SW 1271 (cell line): ENCODE data around the gene RUBCN.
"Not testable (repeated sequence)": the region's sequence is repeated elsewhere in the genome, so short reads cannot be mapped to it uniquely, and the experiment has no call there.

Experiments
- DNase-seq, 2 experiments: peaks; one replicate each; lab custom pipeline; 2025; lab: John Stamatoyannopoulos, UW

The RUBCN gene

DNA sequence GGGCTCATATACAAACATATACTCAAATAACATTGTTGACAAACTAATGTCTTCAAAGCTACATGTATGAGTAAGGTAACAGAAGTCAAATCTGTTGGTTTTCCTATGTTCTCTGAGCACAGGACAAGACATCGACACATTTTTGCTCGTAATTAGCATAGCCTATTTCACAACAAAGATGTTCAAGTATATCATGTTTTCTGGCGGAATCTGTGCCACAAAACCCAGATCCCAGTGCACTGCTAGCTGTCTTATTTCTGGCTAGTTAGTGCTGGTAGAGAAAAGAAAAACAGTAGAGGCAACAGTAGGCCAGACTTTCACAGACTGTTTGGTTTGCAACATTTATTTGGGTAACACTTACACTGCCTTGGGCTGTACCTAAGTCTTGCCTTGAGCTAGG, 51.2 kb downstream of the RUBCN start:
- DNase-seq = no peak

DNA sequence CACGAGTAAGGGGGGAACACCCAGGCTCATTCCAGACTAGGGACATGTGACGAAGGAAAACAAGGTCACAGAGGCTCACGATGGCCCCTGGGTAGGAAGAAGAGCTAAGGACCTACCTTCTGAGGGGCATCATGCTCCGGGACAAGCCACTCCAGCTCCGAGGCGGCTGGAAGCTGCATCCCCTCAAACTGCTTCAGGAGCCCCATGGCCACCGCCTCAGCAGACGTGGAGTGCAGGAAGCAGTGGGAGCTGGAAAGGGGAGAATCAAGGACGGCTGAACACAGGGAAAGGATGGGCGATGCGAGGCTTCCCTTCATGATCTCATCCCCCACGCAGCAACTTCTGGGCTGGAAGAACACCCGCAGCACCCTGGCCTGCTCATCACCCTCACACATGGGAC, 53.5 kb downstream of the RUBCN start:
- no peak for DNase-seq

DNA sequence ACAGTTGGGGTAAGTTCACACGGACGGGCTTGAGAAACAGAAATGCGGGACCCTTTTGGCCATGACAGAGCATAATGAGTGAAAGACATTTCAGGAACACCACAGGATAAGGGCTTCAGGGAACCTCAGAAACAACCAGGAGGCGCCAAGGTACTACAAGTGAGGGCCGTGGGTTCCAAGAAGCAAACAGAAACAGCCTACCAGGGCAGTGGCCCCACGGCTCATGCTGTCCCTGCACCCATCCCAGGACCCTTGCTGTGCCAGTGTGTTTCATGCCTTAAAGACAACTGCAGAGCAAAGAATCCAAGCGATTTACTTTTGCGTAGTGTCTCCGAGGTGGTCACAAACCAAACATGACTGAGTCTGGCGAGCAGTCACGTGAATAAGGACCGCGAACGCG, 54.0 kb downstream of the RUBCN start:
- no peak for DNase-seq

DNA sequence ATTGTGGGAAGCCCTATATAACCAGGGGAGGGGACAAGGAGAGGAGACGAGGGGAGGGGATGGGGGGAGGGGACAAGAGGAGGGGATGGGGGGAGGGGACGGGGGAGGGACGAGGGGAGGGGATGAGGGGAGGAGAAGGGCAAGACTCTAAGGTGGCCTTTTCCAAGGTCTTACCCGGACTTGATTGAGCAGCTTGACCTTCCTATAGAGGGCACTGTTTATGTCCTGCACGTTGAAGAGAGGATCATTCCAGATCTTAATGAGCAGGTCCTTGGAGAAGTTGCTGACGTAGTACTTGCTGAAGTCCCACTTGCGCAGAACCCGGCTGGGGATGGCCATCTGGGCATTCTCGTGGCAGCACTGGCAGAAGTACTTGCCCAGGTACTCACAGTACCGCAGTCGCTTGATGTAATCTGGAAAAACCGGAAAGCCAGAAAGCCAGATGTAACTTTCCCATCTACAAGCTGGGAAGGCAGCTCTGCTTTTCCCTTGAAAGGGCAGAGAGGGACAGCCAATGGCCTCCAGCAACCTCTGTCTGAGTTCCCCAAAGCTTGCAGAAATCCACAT, 55.7 kb downstream of the RUBCN start:
- DNase-seq = no peak

DNA sequence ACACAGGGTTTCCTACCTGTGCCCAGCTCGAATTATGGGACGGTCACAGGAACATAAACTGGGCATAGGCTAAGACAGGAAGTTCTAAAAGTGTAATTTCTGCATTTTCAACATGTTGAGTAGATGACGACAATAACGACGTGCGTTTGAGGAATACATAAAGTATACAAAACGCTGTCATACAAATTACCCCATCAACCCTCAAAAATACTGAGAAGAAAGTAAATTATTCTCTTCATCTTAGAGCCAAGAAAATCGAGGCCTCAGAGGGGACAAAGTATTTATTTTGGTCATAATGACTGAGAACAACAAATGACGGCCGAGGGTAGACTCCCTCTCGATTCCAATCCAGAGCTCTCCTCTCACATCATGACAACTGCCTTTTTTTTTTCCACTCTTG, 60.8 kb downstream of the RUBCN start:
- DNase-seq = no peak

DNA sequence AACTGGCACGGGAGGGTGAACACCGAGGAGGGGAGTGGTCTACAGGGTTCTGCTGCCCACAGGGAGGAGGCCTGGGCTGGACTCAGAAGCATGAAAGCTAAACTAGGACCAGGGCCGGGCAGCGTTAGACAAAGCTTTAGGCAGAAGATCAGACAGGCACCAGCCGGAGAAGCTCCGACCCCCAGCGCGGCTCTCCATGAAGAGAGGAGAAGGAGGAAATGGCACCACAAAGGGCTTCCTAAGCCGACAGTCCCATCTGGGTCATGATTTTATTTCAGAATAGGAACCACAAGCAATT, 61.2 kb downstream of the RUBCN start:
- DNase-seq = no peak

DNA sequence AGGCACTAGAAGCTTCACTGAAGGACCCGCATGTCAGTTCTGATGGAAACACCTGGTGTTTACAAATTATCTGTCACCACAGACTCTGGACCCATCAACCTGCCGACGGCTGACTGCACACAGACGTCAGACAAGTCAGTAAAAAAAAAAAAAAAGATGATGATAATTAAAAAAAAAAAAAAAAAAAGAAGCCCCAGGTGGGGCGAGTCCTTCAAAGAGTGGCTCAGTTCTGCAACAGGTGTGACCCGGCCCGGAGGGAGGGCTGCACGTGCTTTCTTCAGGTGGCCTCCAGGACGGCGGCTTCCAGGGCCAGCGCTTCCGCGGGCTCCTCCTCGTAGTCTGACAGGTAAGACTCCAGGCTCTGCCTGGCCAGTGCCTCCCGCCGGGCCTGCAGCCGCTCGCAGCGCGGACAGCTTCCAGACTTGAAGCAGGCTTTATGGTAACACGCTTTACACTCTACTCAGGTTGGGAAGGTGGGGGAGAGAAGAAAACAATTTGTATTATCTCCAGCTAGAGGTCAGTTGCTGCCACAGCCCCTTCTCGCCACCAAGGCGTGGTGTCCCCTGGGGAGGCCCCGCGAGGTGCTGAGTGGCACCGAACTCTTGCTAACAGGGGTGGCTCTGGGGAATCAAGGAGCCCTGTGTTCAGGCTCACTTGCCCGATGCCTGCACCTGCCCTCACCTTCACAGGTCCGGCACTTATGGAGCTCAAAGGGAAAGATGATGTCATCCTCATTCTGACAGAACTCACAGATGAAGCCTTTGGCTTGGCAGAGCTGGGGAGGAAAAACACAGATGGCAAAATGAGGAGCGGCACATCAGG, 61.8 kb downstream of the RUBCN start:
- DNase-seq = no peak

DNA sequence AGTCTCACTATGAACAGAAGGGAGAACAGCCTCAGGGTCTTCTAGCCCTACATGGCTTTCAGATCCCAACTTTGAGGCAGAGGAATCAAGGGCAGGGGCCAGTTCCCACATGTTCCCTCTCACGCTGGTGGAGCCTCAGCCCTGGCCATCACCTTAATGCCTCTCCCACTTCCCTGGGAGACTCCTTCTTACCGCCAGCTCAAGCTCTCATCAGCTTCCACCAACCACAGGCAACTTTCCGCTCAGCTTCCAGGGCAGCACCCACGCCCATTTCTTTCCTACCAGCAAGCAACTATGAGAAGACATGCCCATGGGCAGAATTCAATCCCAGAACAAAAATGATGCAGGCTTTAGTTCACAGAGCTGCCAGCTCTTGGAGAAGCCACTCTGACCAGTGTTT, 63.5 kb downstream of the RUBCN start:
- DNase-seq = no peak

DNA sequence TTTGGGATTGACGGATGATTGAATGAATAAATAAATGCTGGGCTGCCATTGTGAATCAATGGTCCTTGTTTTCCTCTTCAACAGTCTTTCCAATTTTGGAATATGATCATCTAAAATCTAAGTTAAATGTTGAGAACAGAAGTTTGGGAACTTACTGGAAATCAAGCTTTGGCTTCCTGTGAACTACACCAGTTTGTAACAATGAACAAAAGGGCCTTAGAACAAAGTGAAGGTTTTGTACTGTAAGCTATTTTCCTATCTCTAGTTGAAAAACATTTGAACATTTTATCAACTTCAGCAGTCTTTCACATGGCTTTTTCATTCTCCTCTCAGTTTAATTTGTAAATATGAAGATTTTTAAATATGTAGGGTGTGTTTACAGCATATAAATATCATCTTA, 66.3 kb downstream of the RUBCN start:
- no peak for DNase-seq

DNA sequence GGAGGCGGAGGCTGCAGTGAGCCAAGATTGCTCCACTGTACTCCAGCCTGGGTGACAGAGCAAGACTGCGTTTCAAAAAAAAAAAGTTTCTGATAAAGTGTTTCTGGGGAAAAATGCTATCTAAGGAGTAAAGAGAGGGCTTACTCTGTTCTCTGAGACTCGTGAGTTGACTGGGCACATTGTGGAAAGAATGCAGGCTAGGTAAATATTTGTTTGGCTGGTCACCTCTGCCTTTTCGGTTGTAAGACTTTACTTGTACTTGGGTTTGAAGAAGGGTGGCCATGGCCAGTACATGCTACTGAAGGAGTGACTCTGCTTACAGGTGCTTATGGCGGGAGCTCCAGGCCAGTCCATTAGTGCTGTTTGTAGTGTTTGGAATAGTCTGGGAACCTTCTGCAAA, 68.7 kb downstream of the RUBCN start:
- no peak for DNase-seq

DNA sequence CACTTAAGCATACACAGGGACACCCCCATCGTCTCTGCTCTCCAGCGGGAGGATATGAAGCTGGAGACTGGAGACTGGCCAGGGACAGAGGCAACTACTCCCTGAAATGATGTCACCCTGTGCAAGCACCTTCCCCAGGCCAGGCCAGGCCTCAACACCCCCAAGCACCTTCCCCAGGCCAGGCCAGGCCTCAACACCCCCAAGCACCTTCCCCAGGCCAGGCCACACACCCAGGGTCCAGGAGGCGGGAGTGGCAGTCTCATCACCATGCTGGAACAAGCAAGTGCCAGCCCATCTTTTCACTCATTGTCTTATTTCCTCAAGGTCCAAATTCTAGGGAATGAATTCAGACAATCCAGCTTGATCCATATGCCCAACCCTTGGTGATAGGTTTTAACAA, 69.4 kb downstream of the RUBCN start:
- not testable (repeated sequence) for DNase-seq

DNA sequence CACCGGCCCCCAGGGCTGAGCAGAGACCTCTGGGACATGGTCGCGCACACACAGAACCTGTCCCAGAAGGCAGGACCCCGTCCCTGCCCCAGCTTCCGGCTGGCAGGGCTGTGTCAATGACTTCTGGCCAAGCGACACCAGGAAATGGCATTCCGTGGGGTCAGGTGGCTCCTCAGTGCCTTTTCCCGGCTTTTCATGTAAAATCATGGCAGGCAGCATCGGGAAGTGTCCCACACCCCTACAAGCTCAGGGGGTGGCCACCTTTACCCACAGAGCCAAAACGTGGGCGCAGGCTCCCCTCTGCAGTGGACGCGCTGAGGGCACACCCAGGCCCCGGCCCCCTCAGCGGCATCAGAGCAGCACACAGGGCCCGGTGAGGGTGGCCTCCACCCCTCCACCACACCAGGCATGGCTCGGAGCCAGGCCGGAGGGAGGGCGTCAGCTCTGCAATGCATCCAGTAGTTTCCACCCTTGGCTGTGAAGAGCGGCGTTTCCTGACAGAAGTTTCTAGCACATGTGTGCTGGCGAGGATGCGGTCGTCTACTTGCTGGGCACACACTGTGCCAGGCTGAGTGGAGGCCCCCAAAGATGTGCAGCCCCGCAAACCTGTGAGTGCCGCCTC, 70.4 kb downstream of the RUBCN start:
- not testable (repeated sequence) for DNase-seq

DNA sequence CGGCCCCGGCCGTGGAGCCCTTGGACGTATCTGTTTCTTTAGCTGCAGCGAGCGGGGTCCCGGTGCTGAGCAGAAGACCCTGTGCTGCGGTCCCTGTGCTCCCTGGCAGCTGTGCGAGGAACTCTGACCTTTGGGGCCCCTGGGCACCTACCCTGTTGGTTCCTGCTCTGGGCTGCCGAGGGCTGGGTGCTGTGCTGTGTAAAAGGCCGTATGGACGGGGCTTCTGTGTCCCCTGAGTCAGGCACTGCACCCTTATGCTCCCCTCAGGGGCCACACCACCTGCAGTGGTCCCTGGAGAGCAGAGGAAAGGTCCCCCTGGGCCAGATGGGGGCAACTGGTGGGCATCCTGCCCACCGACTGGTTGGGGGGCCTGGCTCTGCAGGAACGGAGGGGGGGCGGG, 71.2 kb downstream of the RUBCN start:
- not testable (repeated sequence) for DNase-seq

DNA sequence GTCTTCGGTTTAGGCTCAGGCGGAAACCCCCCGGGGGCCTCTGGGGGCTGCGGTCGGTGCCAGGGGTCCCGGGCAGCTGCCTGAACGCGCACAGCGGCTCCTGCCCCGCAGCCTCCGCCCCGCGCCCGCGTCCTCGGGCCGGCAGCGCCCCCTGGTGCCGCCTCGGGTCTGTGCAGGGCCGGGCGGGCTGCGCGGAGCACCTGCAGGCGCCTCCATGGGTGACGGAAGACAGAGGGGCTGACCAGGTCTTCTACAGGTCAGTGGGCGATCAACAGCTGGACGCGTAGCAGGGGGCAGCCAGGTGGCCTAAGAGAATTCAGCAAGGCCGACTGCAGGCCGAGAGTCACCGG, 71.6 kb downstream of the RUBCN start:
- not testable (repeated sequence) for DNase-seq

DNA sequence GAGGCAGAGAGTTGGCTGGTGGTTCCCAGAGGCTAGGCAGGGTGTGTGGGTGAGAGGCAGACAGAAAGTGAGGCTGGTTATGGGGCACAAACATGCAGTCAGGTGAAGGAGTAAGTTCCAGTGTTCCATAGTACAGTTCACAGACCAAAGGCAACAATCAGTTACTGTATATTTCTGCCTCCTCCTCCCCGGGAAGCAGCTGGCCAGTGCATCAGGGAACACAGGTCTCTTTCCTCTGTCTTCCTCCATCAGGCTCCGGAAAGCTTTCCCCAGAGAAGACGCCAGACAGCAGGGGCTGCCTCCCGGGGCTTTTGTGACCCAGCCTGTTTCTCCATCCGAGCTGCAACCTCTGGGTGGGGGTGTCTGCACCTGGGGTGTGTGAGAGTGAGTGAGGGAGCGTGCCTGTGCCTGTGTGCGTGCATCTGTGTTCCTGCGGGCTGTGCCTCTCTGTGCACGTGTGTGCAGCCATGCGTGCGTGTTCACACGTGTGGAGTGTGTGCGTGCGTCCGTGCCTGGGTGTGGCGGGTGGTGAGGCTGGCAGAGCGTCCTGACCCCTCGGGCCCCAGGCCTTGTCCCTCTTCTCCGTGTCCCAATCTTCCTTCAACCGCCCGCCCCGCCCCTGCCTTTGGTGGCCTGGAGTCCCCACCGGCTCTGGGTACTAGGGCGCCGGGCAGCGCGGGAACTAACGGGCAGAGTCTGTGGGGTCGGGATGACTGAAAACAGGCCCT, 72.1 kb downstream of the RUBCN start:
- DNase-seq = not testable (repeated sequence)

DNA sequence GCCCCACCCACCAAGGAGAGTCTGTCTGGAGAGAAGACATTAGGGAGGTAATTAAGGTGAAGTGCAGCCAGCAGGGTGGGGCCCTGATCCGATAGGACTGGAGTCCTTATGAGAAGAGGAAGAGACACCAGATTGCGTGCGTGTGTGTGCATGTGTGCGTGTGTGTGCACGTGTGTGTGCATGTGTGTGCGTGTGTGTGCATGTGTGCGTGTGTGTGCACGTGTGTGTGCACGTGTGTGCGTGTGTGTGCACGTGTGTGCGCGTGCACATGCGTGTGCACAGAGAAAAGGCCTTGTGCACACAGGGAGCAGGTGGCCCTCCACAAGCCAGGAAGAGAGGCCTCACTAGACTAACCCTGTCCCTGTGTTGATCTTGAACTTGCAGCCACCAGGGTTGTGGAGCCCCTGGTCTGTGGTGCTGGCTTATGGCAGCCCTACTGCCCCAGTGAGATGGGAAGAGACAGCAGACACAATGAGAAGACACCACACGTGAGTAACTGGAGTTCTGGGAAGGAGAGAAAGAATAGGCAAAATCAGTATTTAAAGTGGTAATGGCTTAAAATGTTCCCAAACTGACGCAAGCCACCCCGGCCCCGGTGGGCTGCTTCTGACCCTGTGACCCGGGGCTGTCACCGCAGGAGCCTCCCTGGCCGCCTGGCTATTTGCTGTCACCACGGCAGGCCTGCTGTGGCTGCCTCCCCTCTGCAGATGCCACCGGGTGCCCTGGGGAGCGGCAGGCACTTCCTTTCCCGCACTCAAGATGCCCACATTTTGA, 73.2 kb downstream of the RUBCN start:
- not testable (repeated sequence) for DNase-seq

DNA sequence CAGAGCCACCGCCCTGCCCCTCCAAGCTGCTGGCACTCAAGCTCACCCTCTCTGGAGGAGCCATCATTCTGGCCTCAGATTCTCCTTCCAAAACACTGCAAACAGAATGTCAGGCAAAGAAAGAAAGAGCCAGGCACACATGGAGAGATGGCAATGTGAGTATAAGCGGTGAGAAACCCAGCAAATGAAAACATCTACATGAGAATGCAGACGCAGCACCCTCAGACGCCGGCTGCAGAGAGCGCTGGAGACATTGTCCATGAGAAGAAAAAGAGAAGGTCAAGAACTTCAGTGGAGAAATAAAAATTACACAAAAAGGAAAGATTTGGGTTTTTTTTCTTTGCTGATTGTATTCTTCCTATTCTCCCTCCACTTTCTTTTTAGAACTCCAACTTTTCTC, 74.4 kb downstream of the RUBCN start:
- not testable (repeated sequence) for DNase-seq

DNA sequence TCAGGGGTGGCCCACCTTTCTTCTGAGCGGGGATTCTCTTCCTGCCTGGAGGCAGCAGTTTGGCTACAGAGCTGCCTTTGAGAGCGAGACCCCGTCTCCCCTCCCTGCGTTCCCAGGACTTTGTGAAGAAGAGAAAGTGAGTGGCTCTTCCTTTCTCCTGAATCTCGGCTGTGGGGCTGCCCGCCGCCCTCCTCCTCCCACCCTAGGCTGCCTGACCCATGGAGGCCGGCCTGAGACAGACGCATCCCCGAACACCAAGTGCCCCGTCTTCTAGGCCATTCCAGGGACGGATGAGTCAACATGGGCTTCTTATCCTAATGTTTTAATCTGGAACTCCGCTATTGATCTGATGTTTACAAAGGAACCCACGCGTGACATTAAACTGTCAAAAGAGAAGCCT, 74.8 kb downstream of the RUBCN start:
- DNase-seq = not testable (repeated sequence)

DNA sequence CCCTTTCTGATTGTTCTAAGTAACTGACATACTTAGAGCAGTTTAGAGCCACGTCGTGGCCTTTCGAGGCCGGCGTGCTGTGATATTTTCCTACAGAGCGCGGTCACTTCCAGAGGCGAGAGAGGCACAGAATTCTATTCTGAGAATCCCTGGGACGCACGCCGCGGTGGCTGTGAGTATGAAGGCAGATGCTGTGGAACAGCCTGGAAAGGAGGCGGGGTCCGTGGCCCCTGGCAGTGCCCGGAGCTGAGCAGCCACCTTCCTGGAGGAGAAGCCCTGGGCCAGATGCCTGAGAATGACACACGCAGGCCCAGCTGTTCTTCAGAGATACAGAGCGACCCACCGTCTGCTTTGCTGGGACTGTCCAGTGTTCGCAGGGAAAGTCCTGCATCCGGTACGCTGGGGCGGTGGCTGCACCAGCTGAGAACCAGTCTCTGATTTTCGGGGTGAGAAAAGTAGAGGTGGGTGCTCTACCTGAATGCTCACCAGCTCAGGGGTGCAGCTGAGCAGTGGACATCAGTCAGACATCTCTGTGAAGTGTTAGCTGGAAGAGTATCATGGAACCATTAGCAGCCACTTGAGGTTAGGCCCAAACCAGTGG, 75.4 kb downstream of the RUBCN start:
- not testable (repeated sequence) for DNase-seq

DNA sequence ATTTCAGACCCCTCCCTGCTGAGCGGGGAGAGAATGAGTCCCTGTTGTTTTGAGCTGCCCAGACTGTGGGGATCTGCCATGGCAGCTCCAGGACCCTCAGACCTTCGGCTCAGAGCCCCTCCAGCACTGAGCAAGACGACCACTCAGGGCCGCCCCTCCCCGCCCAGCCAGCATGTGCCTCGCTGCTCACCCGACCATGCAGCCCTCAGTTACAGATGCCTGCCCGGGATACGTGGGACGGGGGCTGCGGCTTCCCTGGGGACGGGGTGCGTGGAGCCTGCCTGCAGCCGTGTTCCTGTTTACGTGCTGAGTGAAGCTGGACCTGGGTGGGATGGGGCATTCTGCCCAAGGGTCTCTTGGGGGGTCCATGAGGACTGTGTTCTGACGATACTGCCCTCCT, 77.0 kb downstream of the RUBCN start:
- not testable (repeated sequence) for DNase-seq

DNA sequence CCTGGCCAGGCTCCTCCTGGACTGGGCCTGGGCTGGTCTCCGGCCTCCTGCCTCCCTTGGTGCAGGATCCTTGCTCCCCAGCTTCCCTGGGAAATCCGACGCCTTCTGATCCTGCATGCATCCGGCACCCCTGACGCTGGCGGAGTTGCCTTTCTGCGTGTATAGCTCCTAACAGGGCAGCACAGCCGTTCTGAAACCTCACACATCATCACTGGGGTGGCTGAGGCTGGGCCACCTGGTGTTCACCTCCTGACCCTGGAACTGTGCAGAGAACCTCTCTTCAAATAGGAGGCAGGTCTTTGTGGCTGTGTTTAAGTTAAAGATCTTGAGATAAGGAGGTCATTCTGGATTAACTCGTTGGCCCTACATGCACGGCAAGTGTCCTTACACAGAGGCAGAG, 77.6 kb downstream of the RUBCN start:
- not testable (repeated sequence) for DNase-seq

DNA sequence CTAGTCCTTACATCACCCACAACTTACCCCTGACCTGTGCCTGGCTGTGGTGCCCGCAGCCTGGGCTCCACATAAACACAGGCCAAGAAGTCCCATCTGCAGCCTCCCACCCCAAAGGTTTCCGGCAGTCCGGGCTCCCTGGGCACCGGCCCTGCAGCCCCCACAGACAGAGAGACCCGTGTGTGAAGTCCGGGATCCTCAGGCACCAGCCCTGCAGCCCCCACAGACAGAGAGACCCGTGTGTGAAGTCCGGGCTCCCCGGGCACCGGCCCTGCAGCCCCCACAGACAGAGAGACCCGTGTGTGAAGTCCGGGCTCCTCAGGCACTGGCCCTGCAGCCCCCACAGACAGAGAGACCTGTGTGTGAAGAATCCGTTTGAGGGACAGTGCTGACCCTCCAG, 78.0 kb downstream of the RUBCN start:
- DNase-seq = not testable (repeated sequence)
